GM12878 (cell line): Measurements from ENCODE around the gene PRSS36. TPM values are rescaled to one million over a fixed set of nuclear protein-coding genes. Genes with fewer than 3 reads are reported as not detected.
"Not testable (repeated sequence)": the region's sequence is repeated elsewhere in the genome, so short reads cannot be mapped to it uniquely, and the experiment has no call there.

Source experiments
- ATAC-seq: fragments of 200-7000 bp; cut with Tn5 transposase; 3 replicates; pipeline ENCODE4 v1.9.1; 2020; ENCODE audit warnings: mild to moderate bottlenecking, moderate library complexity
- BruUV-seq: library from RNA; stranded (reverse); fragments of 400-500 nt; replicated peaks from 2 replicates; lab custom pipeline; 2021; lab: Mats Ljungman, UMichigan
- CTCF ChIA-PET: fragments of 300-600 bp; sonication (Branson Sonifier 250); formaldehyde crosslinking; extraction: SDS; loops from one replicate; lab custom pipeline; 2021; ENCODE audit warnings: inconsistent platforms; lab: Yijun Ruan, JAX
- POLR2A ChIA-PET: fragments of 350-600 bp; formaldehyde crosslinking; extraction: SDS; loops from one replicate; lab custom pipeline; 2021; ENCODE audit warnings: inconsistent platforms; lab: Charles Lee
- RAD21 ChIA-PET: fragments of 300-600 bp; sonication (Branson Sonifier 250); formaldehyde crosslinking; loops from one replicate; lab custom pipeline; 2023; ENCODE audit warnings: antibody characterized with exemption; ENCODE audit not compliant: unreplicated experiment; lab: Charles Lee
- SMC1A ChIA-PET: fragments of 300-600 bp; sonication (Branson Sonifier 250); formaldehyde crosslinking; loops from one replicate; lab custom pipeline; 2023; ENCODE audit not compliant: unreplicated experiment, uncharacterized antibody; lab: Charles Lee
- DNase-seq: peaks from one replicate; pipeline ENCODE4 v3.0.0-alpha.2; 2011; ENCODE audit warnings: low read depth, low spot score
- FAIRE-seq: peaks from 3 replicates; lab custom pipeline; 2011; peaks lifted over from hg19 to GRCh38; lab: Jason Lieb, UNC
- H2AFZ ChIP-seq: 2 replicates; pipeline ENCODE4 v1.6.0; 2011; ENCODE audit warnings: low read depth, low read length, control low read depth; ENCODE audit not compliant: control insufficient read depth
- H3K27ac ChIP-seq: 2 replicates; pipeline ENCODE4 v1.5.1; 2011; ENCODE audit warnings: control low read depth; ENCODE audit not compliant: control insufficient read depth, insufficient read depth
- H3K27me3 ChIP-seq, 2 experiments: replicated peaks in 1 of 2; 2 replicates each; pipeline versions ENCODE4 v1.6.0 to v1.6.1; 2011; ENCODE audit warnings: low read length in 1 of 2; ENCODE audit not compliant: control insufficient read depth in 2 of 2, insufficient read depth in 2 of 2
- H3K36me3 ChIP-seq, 2 experiments: 2 replicates each; pipeline ENCODE4 v1.5.1; 2011; ENCODE audit warnings: low read length in 1 of 2; ENCODE audit not compliant: control insufficient read depth in 2 of 2, insufficient read depth in 2 of 2
- H3K4me1 ChIP-seq: 2 replicates; pipeline ENCODE4 v1.6.1; 2011; ENCODE audit warnings: mild to moderate bottlenecking, low read length, moderate library complexity, mixed read lengths; ENCODE audit not compliant: control insufficient read depth, insufficient read depth
- H3K4me2 ChIP-seq: 2 replicates; pipeline ENCODE4 v1.6.0; 2011; ENCODE audit warnings: control low read depth; ENCODE audit not compliant: control insufficient read depth, insufficient read depth
- H3K4me3 ChIP-seq: fragments of 200-600 bp; sonication (generic); 2 replicates; pipeline ENCODE4 v1.5.1; 2016
- H3K79me2 ChIP-seq: 2 replicates; pipeline ENCODE4 v1.6.0; 2011; ENCODE audit warnings: low read length; ENCODE audit not compliant: control insufficient read depth, insufficient read depth
- H3K9ac ChIP-seq: 2 replicates; pipeline ENCODE4 v1.8.0; 2011; ENCODE audit warnings: low read length, control low read depth, mixed read lengths; ENCODE audit not compliant: control insufficient read depth, insufficient read depth
- H3K9me3 ChIP-seq: replicated peaks from 3 replicates; pipeline ENCODE4 v1.5.1; 2011; ENCODE audit warnings: mild to moderate bottlenecking, low read length; ENCODE audit not compliant: control insufficient read depth, insufficient read depth
- H4K20me1 ChIP-seq: 2 replicates; pipeline ENCODE4 v1.6.0; 2011; ENCODE audit not compliant: control insufficient read depth, insufficient read depth
- BACH1 ChIP-seq: fragments of 450-650 bp; IDR thresholded peaks from 2 replicates; pipeline ENCODE4 v1.6.1; 2017; ENCODE audit warnings: mild to moderate bottlenecking, borderline replicate concordance
- CBFB ChIP-seq: IDR thresholded peaks from 2 replicates; pipeline ENCODE4 v1.6.1; 2016; ENCODE audit warnings: antibody characterized with exemption, low read depth
- CHD4 ChIP-seq: fragments of 200-600 bp; sonication (generic); IDR thresholded peaks from 2 replicates; pipeline ENCODE4 v1.6.1; 2016; ENCODE audit warnings: mild to moderate bottlenecking
- IKZF1 ChIP-seq: fragments of 450-650 bp; conservative IDR thresholded peaks from 2 replicates; pipeline ENCODE4 v1.6.1; 2017; ENCODE audit warnings: antibody characterized with exemption, mild to moderate bottlenecking
- PML ChIP-seq: IDR thresholded peaks from 2 replicates; pipeline ENCODE4 v1.6.1; 2012; ENCODE audit warnings: low read length, inconsistent platforms
- POLR2A ChIP-seq: IDR thresholded peaks from 2 replicates; pipeline ENCODE4 v1.6.1; 2011; ENCODE audit warnings: low read depth, mild to moderate bottlenecking, low read length
- POLR2AphosphoS5 ChIP-seq: IDR thresholded peaks from 2 replicates; pipeline ENCODE4 v1.6.1; 2011; ENCODE audit warnings: mild to moderate bottlenecking, low read length, inconsistent platforms
- POU2F2 ChIP-seq: IDR thresholded peaks from 3 replicates; pipeline ENCODE4 v1.6.1; 2011; ENCODE audit warnings: low read depth, mild to moderate bottlenecking, low read length, borderline replicate concordance
- RB1 ChIP-seq: fragments of 450-650 bp; formaldehyde crosslinking; IDR thresholded peaks from 2 replicates; pipeline ENCODE4 v1.6.1; 2017; ENCODE audit warnings: mild to moderate bottlenecking, borderline replicate concordance
- RELA ChIP-seq: fragments of 450-650 bp; IDR thresholded peaks from 2 replicates; pipeline ENCODE4 v1.8.0; 2014; ENCODE audit warnings: borderline replicate concordance; ENCODE audit not compliant: partially characterized antibody
- YBX1 ChIP-seq: fragments of 450-650 bp; IDR thresholded peaks from 2 replicates; pipeline ENCODE4 v1.6.1; 2016; ENCODE audit warnings: antibody characterized with exemption
- ZNF24 ChIP-seq: fragments of 450-650 bp; IDR thresholded peaks from 2 replicates; pipeline ENCODE4 v1.6.1; 2017; ENCODE audit warnings: antibody characterized with exemption, mild to moderate bottlenecking
- ZNF274 ChIP-seq: IDR thresholded peaks from one replicate; pipeline ENCODE4 v1.8.0; 2011; ENCODE audit not compliant: insufficient read length, insufficient read depth
- WGBS: methylation state at CpG from one replicate; pipeline ENCODE4 v1.1.6; 2016; ENCODE audit warnings: low lambda C conversion rate; ENCODE audit not compliant: insufficient replicate concordance, insufficient coverage; ENCODE audit errors: missing lambda C conversion rate; 5-methylcytosine and 5-hydroxymethylcytosine counted together
- in situ Hi-C: fragments of 300-500 bp; cut with MboI; formaldehyde crosslinking; loops from 9 replicates; pipeline ENCODE4 v1.14.3; 2018; ENCODE audit warnings: mixed read lengths
- intact Hi-C: fragments of 100-400 bp; cut with micrococcal nuclease; formaldehyde crosslinking; loops from one replicate; pipeline ENCODE4 v1.14.2; 2022; ENCODE audit not compliant: unreplicated experiment
- polyA plus RNA-seq, 11 experiments: library from polyadenylated mRNA; depleted of rRNA in 4 of 11; unstranded in 6 of 11; stranded (reverse) in 5 of 11; fragments of >200 nt; fragmentation: Nextera tagmentation in 4 of 11; fragmentation: Illumina TruSeq in 1 of 11; extraction: Ambion mirVana in 4 of 11; extraction: Trizol in 1 of 11; gene quantifications; 1 replicate in 1 of 11; 2 replicates in 10 of 11; pipeline versions ENCODE4 v1.2.1 to v1.2.3, GENCODE V29; 2011 to 2016; ENCODE audit warnings: inconsistent platforms in 2 of 11, missing spikeins in 2 of 11, low read depth in 1 of 11
- total RNA-seq, 4 experiments: library from RNA; depleted of rRNA in 3 of 4; stranded (reverse); fragments of >200 nt in 3 of 4; fragmentation: Illumina TruSeq in 1 of 4; extraction: Trizol in 1 of 4; gene quantifications; 2 replicates each; pipeline versions ENCODE4 v1.2.1 to v1.2.3, GENCODE V29; 2013 to 2021
- TF ChIP-seq, protein P1 (sequence below): fragments of 150-350 bp; IDR thresholded peaks from 2 replicates; pipeline ENCODE4 v1.6.1; 2014; ENCODE audit warnings: mild to moderate bottlenecking, low read depth, low read length

PRSS36 gene
- total and polyA plus RNA-seq, 10 of the 15 experiments (the other 5 are each of a cell fraction or from before 2014, with no cell fraction given) = 0.11 to 1.1 (median 0.17) TPM; not detected in 3

DNA sequence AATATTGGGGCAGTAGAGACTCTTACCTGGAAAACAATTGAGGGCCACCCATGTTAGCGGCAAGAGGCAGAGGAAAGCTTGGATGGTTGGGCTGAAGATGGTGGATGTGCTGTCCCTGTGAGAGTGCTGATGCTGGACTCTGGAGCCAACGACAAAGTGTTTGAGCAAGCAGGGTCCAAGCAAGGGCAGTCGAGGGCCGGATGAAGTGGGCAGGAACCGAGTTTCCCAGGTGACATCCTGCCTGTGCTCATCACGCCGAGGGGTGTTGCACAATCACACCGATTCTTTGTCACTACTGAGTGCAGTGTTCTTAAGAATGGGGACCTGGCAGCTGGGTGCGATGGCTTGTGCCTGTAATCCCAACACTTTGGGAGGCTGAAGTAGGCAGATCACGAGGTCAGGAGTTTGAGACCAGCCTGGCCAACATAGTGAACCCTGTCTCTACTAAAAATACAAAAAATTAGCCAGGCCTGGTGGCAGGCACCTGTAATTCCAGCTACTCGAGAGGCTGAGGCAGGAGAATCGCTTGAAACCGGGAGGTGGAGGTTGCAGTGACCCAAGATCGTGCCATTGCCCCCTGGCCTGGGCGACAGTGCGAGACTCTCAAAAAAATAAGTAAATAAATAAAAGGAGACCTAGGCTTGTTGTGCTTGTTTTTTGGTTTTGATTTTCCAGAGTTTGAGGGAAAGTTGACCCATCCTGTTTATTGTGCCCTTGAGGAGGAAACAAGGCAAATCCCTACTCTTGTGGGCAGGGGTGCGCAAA, 46.6 kb upstream of the PRSS36 start:
- ChIA-PET CTCF (interaction anchor here (1.5 kb wide), 1 partner anchor 11 kb away, joined by 4 read pairs; no protein-coding TSS in a partner anchor), POLR2A (interaction anchor here (1.0 kb wide), 1 partner anchor 13 kb away, joined by 3 read pairs; no protein-coding TSS in a partner anchor)
- WGBS = 91% methylated on average over 17 of the region's 17 CpGs

DNA sequence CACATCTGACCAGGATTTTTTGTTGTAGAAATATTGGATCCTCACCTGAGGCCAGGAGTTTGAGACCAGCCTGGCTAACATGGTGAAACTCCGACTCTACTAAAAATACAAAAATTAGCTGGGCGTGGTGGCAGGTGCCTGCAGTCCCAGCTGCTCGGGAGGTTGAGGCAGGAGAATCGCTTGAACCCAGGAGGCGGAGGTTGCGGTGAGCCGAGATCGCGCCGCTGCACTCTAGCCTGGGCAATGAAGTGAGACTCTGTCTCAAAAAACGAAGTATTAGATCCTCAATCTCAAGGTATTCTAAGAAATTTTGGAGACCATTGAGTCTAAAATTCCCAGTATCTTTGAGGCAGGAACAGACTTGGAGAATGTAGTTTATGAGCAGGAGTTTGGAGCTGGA, 46.0 kb upstream of the PRSS36 start:
- WGBS = 84% methylated on average over 11 of the region's 11 CpGs
- H3K4me2 ChIP-seq, H3K79me2 ChIP-seq, FAIRE-seq, H3K4me3 ChIP-seq, BruUV-seq, ATAC-seq, intact Hi-C loops, in situ Hi-C loops, H4K20me1 ChIP-seq, H3K4me1 ChIP-seq, DNase-seq, H2AFZ ChIP-seq, RAD21 ChIA-PET, H3K27ac ChIP-seq, H3K27me3 ChIP-seq, H3K9ac ChIP-seq, H3K9me3 ChIP-seq, SMC1A ChIA-PET: not testable (repeated sequence)
- ChIA-PET POLR2A (interaction anchor here (1.0 kb wide), 1 partner anchor 12 kb away, joined by 3 read pairs; no protein-coding TSS in a partner anchor), CTCF (interaction anchor here (1.5 kb wide), 1 partner anchor 12 kb away, joined by 4 read pairs; no protein-coding TSS in a partner anchor)
- peaks cover 15 to 41% of the 10 kb centered on the region in 2 experiments for H3K36me3 ChIP-seq

More for the DNA sequence above, 46.6 kb upstream of the PRSS36 start:
- no peaks in the 10 kb centered on the region for H3K27me3 ChIP-seq
- no peak overlapping the region for H3K9ac ChIP-seq
- RAD21 ChIA-PET = no interaction called here
- no peak overlapping the region for H3K4me2 ChIP-seq
- no peaks in the 10 kb centered on the region for H4K20me1 ChIP-seq
- no peak for ATAC-seq
- H3K4me3 ChIP-seq = no peak overlapping the region
- peaks cover 4% of the 10 kb centered on the region; the same call in 1 of the 2 replicates for H3K79me2 ChIP-seq
- no TSS peak for BruUV-seq
- TF ChIP-seq POLR2A = peak; percentile 77
- no peak for TF ChIP-seq IKZF1
- TF ChIP-seq POLR2AphosphoS5 = peak; percentile 88
- TF ChIP-seq RELA = no peak
- no peak for TF ChIP-seq ZNF274
- TF ChIP-seq BACH1 = 0 out of 2 replicates have a peak, but pooled peaks have one; percentile 27
- 0 out of 2 replicates have a peak, but pooled peaks have one; percentile 15 for TF ChIP-seq PML
- no peak for TF ChIP-seq ZNF24
- TF ChIP-seq YBX1 = no peak
- TF ChIP-seq CBFB = no peak
- TF ChIP-seq RB1 = no peak
- TF ChIP-seq CHD4 = no peak
- TF ChIP-seq, protein P1, sequence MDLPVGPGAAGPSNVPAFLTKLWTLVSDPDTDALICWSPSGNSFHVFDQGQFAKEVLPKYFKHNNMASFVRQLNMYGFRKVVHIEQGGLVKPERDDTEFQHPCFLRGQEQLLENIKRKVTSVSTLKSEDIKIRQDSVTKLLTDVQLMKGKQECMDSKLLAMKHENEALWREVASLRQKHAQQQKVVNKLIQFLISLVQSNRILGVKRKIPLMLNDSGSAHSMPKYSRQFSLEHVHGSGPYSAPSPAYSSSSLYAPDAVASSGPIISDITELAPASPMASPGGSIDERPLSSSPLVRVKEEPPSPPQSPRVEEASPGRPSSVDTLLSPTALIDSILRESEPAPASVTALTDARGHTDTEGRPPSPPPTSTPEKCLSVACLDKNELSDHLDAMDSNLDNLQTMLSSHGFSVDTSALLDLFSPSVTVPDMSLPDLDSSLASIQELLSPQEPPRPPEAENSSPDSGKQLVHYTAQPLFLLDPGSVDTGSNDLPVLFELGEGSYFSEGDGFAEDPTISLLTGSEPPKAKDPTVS = no peak
- peak; percentile 12; the same call in 1 of the 3 replicates for TF ChIP-seq POU2F2
- FAIRE-seq = no peak
- in situ Hi-C loops (no loop called here), intact Hi-C loops (no loop called here)
- no peak for DNase-seq
- H3K9me3 ChIP-seq = no peaks in the 10 kb centered on the region
- H2AFZ ChIP-seq = no peak overlapping the region
- peaks cover 14 to 36% of the 10 kb centered on the region in 2 experiments for H3K36me3 ChIP-seq
- H3K4me1 ChIP-seq = peaks cover 11% of the 10 kb centered on the region; the same call in 1 of the 2 replicates
- no peak overlapping the region for H3K27ac ChIP-seq
- SMC1A ChIA-PET = interaction anchor here (1.6 kb wide), 1 partner anchor 11 kb away, joined by 3 read pairs; no protein-coding TSS in a partner anchor
